ENCODE measurements around the gene MAP2K4. TPM values are rescaled to one million over a fixed set of nuclear protein-coding genes. Genes with fewer than 3 reads are reported as not detected.

The MAP2K4 gene
- total RNA-seq, 1 donor = 39.3 TPM

GRCh38 chr17:12048843-12049473 lies 28.3 kb downstream of the MAP2K4 start:
- no peak for DNase-seq (ENCODE audit: low read depth)
- TF ChIP-seq CTCF (IDR thresholded peaks at IDR 0.05; ENCODE audit: insufficient read depth, low read depth, low read length) = no peak
- H3K4me3 ChIP-seq (ENCODE audit: low read depth, low read length) = no peak overlapping the region

DNA sequence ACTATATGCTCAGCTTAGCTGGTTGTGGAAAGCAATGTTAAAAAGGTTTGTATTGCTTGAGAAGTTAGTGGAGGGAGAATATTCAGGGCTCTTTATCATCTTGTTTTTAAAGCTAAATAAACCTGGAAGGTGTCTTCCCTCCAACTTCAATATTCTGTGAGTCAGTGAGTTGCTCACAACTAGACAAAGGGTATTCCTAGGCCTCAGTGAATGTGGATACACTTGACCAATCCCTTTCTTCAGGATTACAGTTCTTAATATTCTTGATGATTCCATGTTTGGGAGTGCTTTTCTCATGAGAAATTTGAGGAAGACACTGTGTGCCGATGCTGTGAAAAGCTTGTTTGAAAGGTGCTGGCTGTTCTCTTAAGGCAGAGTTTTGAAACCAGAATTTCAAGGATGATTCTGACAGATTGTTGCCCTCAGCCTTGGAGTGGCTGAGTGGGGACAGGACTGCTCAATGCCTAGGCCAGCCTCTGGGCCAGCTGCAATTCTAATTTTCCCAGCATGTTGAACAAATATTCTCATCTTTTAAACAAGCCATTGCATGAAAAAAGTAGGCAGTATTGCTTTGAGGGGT lies 30.1 kb downstream of the MAP2K4 start:
- no peak overlapping the region for H3K4me3 ChIP-seq (ENCODE audit: low read depth, low read length)
- DNase-seq (ENCODE audit: low read depth) = no peak
- TF ChIP-seq CTCF (IDR thresholded peaks at IDR 0.05; ENCODE audit: insufficient read depth, low read depth, low read length) = no peak

DNA sequence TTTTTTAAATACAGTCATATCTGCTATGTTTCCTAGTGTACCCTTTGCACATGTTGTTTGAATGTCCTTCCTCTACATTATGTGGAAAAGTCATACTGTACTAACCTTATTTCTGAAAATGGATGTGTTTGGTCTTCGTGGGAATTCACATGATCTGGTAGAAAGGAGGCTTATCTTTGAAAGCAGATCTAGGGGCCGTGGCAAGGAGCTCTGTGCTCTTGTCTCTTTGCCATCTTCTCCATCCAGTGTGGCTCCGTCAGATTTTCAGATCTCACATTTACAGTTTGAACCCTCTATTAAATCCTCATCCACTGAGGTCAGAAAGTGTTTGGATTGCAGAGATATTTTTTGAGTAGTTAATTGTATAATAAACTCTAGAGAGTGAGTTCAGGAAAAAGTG lies 32.9 kb downstream of the MAP2K4 start:
- H3K4me3 ChIP-seq (ENCODE audit: low read depth, low read length) = peak overlapping the region; percentile 7
- DNase-seq (ENCODE audit: low read depth) = peak; percentile 12
- no peak for TF ChIP-seq CTCF (IDR thresholded peaks at IDR 0.05; ENCODE audit: insufficient read depth, low read depth, low read length)

DNA sequence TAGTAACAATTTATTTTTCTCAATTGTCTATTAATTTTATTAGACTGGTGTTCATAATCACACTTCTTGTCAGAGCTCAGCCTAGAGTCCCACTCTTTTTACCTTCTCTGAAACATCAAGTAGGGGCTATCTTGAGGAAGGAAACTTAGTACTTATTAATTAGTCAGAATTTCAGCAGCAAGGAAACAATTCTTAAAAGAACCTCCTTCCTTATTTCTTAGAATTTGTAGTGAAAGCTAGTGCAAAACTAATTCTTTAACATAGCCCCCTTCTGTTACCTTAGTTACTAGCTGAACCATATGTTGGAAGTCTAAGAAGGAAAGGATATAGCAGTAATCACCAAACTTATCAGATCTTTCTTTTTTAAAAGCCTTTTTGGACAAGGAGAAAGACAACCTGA lies 35.2 kb downstream of the MAP2K4 start:
- no peak for TF ChIP-seq CTCF (IDR thresholded peaks at IDR 0.05; ENCODE audit: insufficient read depth, low read depth, low read length)
- no peak overlapping the region for H3K4me3 ChIP-seq (ENCODE audit: low read depth, low read length)
- DNase-seq (ENCODE audit: low read depth) = no peak

DNA sequence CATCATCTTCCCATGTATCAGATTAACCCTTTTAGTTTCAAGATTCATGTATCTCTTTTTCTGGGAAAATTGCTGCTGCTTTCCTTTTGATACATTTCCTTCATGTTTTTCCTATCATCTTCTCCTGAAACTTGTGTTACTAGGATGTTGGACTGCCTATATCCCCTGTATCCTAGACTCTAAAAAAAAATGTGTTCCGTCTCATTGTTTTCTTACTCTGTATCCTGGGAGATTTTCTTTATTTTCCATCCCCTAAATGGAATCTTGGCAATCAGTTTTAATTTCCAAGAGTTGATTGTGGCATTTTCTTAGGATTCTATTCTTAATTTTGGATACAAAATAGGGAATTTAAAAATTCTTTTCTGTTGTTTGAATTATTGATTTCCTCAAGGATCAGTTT lies 36.8 kb downstream of the MAP2K4 start:
- no peak for DNase-seq (ENCODE audit: low read depth)
- TF ChIP-seq CTCF (IDR thresholded peaks at IDR 0.05; ENCODE audit: insufficient read depth, low read depth, low read length) = no peak
- no peak overlapping the region for H3K4me3 ChIP-seq (ENCODE audit: low read depth, low read length)

GRCh38 chr17:12058535-12058934 lies 37.9 kb downstream of the MAP2K4 start:
- no peak overlapping the region for H3K4me3 ChIP-seq (ENCODE audit: low read depth, low read length)
- no peak for DNase-seq (ENCODE audit: low read depth)
- TF ChIP-seq CTCF (IDR thresholded peaks at IDR 0.05; ENCODE audit: insufficient read depth, low read depth, low read length) = no peak

- no peak for DNase-seq (ENCODE audit: low read depth)
- no peak overlapping the region for H3K4me3 ChIP-seq (ENCODE audit: low read depth, low read length)
- no peak for TF ChIP-seq CTCF (IDR thresholded peaks at IDR 0.05; ENCODE audit: insufficient read depth, low read depth, low read length)
Measured at GRCh38 chr17:12062249-12062648, 41.6 kb downstream of the MAP2K4 start.
